Kidney epithelial cell (primary cell): ENCODE measurements around the gene BHMT2. TPM values are rescaled to one million over a fixed set of nuclear protein-coding genes. Genes with fewer than 3 reads are reported as not detected.

Experiments
- DNase-seq: peaks from one replicate; pipeline ENCODE4 v3.0.0-alpha.2; 2010; ENCODE audit warnings: low read depth
- H3K27me3 ChIP-seq: 2 replicates; pipeline ENCODE4 v1.6.0; 2011; ENCODE audit warnings: low read length; ENCODE audit not compliant: control insufficient read depth, insufficient read depth
- H3K36me3 ChIP-seq: 2 replicates; pipeline ENCODE4 v1.5.1; 2011; ENCODE audit warnings: low read length; ENCODE audit not compliant: control insufficient read depth, insufficient read depth
- H3K4me3 ChIP-seq: 2 replicates; pipeline ENCODE4 v1.5.1; 2011; ENCODE audit warnings: low read depth, mild to moderate bottlenecking, control low read depth, low read length
- CTCF ChIP-seq: IDR thresholded peaks from 2 replicates; pipeline ENCODE4 v1.5.1; 2011; ENCODE audit warnings: mild to moderate bottlenecking, moderate library complexity, low read length, control low read depth, inconsistent platforms; ENCODE audit not compliant: insufficient read depth, poor library complexity, severe bottlenecking
- total RNA-seq: library from RNA; depleted of rRNA; stranded (reverse); fragments of >200 nt; gene quantifications from 2 replicates; pipeline ENCODE4 v1.2.3, GENCODE V29; 2015

The BHMT2 gene
- total RNA-seq, 1 donor from 2014 or later: 3.7 TPM

DNA sequence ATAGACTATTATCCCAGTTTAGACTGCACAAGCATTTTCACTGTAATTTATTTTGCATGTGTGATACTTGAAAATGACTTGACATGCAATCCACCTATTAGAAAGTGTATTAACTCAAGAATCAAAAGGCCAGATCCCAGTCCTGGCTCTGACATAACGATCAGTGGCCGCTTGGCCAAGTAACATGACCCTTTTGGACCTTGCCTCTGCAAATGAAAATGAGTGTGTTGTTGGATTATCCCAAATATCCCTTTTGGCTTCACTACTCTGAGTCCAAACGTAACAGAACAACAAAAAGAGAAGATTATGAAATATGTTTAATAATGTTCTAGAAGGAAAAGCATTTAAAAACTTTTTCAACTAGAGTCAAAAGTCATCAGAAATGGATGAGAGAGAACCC, 19.1 kb upstream of the BHMT2 start:
- Histone ChIP-seq H3K4me3 (no peak overlapping the region), H3K27me3 (no peaks in the 10 kb centered on the region), H3K36me3 (no peaks in the 10 kb centered on the region)
- TF ChIP-seq CTCF: no peak
- DNase-seq: no peak

- no peak for DNase-seq
- no peaks in the 10 kb centered on the region for H3K36me3 ChIP-seq
Observed at GRCh38 chr5:79053321-79053720, 16.2 kb upstream of the BHMT2 start.

DNA sequence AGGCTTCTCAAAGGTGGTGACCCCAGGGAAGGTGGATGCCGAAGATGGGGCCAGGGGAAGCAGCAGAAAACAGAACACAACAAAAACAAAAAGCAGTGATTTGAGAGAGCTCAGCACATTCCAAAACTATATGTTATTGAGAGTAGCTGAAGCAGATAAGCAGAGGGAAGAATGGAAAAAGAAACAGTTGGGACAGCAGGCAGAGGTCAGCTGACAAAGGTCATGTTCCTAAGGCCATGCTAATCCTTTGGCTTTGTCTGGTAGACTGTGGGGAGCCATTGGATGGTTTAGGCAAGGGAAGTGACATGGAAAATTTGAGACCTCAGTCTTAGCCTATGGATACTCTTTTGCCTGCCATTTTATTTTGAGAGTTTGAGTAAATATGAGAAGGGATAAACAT, 14.6 kb upstream of the BHMT2 start:
- Histone ChIP-seq H3K4me3 (no peak overlapping the region), H3K36me3 (no peaks in the 10 kb centered on the region), H3K27me3 (no peaks in the 10 kb centered on the region)
- TF ChIP-seq CTCF: no peak
- DNase-seq: no peak

More at GRCh38 chr5:79053321-79053720, 16.2 kb upstream of the BHMT2 start:
- no peaks in the 10 kb centered on the region for H3K27me3 ChIP-seq
- H3K4me3 ChIP-seq: no peak overlapping the region
- TF ChIP-seq CTCF: no peak

- Histone ChIP-seq H3K4me3 (no peak overlapping the region), H3K36me3 (no peaks in the 10 kb centered on the region), H3K27me3 (no peaks in the 10 kb centered on the region)
- no peak for TF ChIP-seq CTCF
- no peak for DNase-seq
Observed at GRCh38 chr5:79056847-79057246, 12.7 kb upstream of the BHMT2 start.

- no peaks in the 10 kb centered on the region for H3K27me3 ChIP-seq
- H3K36me3 ChIP-seq: no peaks in the 10 kb centered on the region
- no peak overlapping the region for H3K4me3 ChIP-seq
- no peak for TF ChIP-seq CTCF
- DNase-seq: no peak
Observed at GRCh38 chr5:79059674-79060073, 9.9 kb upstream of the BHMT2 start.

- TF ChIP-seq CTCF: no peak
- Histone ChIP-seq H3K36me3 (no peaks in the 10 kb centered on the region), H3K4me3 (no peak overlapping the region), H3K27me3 (no peaks in the 10 kb centered on the region)
- DNase-seq: no peak
Observed at GRCh38 chr5:79062436-79062835, 7.1 kb upstream of the BHMT2 start.
